OCI-LY1 (cell line): ENCODE results near the gene SUN1.

Experiments
- H2AFZ ChIP-seq: fragments of 200-600 bp; sonication (generic), shearing (Covaris generic); 2 replicates; pipeline ENCODE4 v1.6.0; 2014; ENCODE audit warnings: antibody characterized with exemption, mild to moderate bottlenecking, low read length
- H3F3A ChIP-seq: fragments of 200-600 bp; sonication (generic), shearing (Covaris generic); 2 replicates; pipeline ENCODE4 v1.6.0; 2014; ENCODE audit warnings: mild to moderate bottlenecking, antibody characterized with exemption, low read length, moderate library complexity; ENCODE audit not compliant: insufficient read depth
- H3K27ac ChIP-seq: fragments of 200-600 bp; sonication (generic); 2 replicates; pipeline ENCODE4 v1.5.1; 2014; ENCODE audit warnings: low read length, mixed run types, mild to moderate bottlenecking, low read depth; ENCODE audit not compliant: poor library complexity, severe bottlenecking
- H3K27me3 ChIP-seq: fragments of 200-600 bp; sonication (generic); 2 replicates; pipeline ENCODE4 v1.6.0; 2014; ENCODE audit warnings: antibody characterized with exemption, mild to moderate bottlenecking, low read length, moderate library complexity; ENCODE audit not compliant: insufficient read depth
- H3K36me3 ChIP-seq: fragments of 200-600 bp; sonication (generic); 2 replicates; pipeline ENCODE4 v1.6.1; 2014; ENCODE audit warnings: mild to moderate bottlenecking, antibody characterized with exemption, low read length, moderate library complexity, mixed read lengths; ENCODE audit not compliant: insufficient read depth
- H3K4me1 ChIP-seq: fragments of 200-600 bp; sonication (generic); 2 replicates; pipeline ENCODE4 v1.5.1; 2014; ENCODE audit warnings: mild to moderate bottlenecking, low read length, moderate library complexity; ENCODE audit not compliant: insufficient read depth, severe bottlenecking
- H3K4me2 ChIP-seq: fragments of 200-600 bp; sonication (generic), shearing (Covaris generic); 2 replicates; pipeline ENCODE4 v1.6.1; 2014; ENCODE audit warnings: low read length
- H3K4me3 ChIP-seq: fragments of 200-600 bp; sonication (generic); 2 replicates; pipeline ENCODE4 v1.5.1; 2014; ENCODE audit warnings: low read length, low read depth, mild to moderate bottlenecking, mixed read lengths; ENCODE audit not compliant: poor library complexity, severe bottlenecking
- H3K79me2 ChIP-seq: fragments of 200-600 bp; shearing (Covaris generic); 2 replicates; pipeline ENCODE4 v1.6.1; 2016; ENCODE audit warnings: mixed run types, low read length, mixed read lengths; ENCODE audit not compliant: insufficient read depth
- H3K9ac ChIP-seq: fragments of 200-600 bp; sonication (generic), shearing (Covaris generic); 2 replicates; pipeline ENCODE4 v1.6.1; 2014; ENCODE audit warnings: mild to moderate bottlenecking, low read length, mixed read lengths
- H3K9me2 ChIP-seq: fragments of 200-600 bp; sonication (generic), shearing (Covaris generic); 2 replicates; pipeline ENCODE4 v1.6.1; 2014; ENCODE audit warnings: low read depth, mild to moderate bottlenecking, low read length, mixed read lengths
- H3K9me3 ChIP-seq: fragments of 200-600 bp; shearing (Covaris generic); 2 replicates; pipeline ENCODE4 v1.6.1; 2014; ENCODE audit warnings: low read length, mixed read lengths
- H4K20me1 ChIP-seq: fragments of 200-600 bp; sonication (generic), shearing (Covaris generic); 2 replicates; pipeline ENCODE4 v1.6.0; 2016; ENCODE audit warnings: mild to moderate bottlenecking, low read length; ENCODE audit not compliant: insufficient read depth
- EZH2 ChIP-seq: fragments of 200-600 bp; sonication (generic), shearing (Covaris generic); IDR thresholded peaks from 2 replicates; pipeline ENCODE4 v1.8.0; 2017; ENCODE audit warnings: borderline replicate concordance, mixed run types, mild to moderate bottlenecking, antibody characterized with exemption, low read length, moderate library complexity, mixed read lengths
- TF ChIP-seq, protein P1 (sequence below): fragments of 200-600 bp; sonication (generic), shearing (Covaris generic); IDR thresholded peaks from 2 replicates; pipeline ENCODE4 v1.5.1; 2017; ENCODE audit warnings: mild to moderate bottlenecking, antibody characterized with exemption, low read length, moderate library complexity, mixed read lengths

Gene SUN1

DNA sequence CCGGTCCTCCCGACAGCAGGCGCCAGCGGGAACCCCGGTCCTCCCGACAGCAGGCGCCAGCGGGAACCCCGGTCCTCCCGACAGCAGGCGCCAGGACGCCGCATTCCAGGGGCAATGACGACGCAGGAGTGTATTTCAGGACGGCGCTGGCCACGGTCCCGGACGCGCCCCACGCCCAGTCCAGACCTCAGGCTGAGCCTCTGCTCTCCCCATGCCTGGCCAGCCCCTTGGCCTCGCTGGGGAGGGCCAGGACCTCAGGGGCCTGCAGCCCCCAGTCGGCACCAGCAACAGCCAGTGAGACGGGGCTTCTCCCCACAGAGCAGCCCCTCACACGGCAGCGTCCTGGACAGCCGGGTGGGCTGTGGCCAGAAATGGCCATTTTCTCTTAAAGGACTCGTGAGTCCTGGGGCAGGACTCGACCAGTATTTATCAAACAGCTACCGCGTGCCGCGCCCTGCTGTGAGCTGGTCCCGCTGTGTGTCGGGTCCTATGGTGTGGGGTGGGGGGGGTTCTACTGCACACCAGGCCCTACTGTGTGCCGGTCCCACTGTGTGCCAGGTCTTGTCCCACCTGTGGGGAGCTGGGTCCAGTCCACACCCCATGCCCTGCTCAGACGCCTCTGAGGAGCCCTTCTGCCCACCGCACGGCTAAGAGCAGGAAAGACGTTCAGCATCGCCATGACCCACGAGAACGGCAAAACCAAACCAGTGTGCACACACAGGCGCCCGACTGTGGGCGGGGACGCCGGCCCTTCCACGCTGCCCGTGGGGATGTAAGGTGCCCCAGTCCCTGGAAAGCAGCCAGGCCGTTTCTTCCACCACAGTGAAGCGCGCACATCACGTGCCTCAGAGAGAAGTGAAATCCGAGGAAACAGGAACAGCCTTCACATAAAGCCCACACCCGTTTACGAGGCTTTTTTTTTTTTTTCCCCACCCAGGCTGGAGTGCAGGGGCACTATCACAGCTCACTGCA lies 77.4 kb downstream of the SUN1 start:
- Histone ChIP-seq H3K27ac (no peak overlapping the region), H3K27me3 (no peaks in the 10 kb centered on the region; the same call in 1 of the 2 replicates), H3K79me2 (no peaks in the 10 kb centered on the region), H3K9me3 (no peaks in the 10 kb centered on the region), H3F3A (no peaks in the 10 kb centered on the region), H3K4me2 (no peak overlapping the region), H3K9ac (no peak overlapping the region), H4K20me1 (no peaks in the 10 kb centered on the region), H2AFZ (no peak overlapping the region), H3K4me1 (no peaks in the 10 kb centered on the region), H3K4me3 (no peak overlapping the region), H3K9me2 (no peaks in the 10 kb centered on the region), H3K36me3 (no peaks in the 10 kb centered on the region)
- TF ChIP-seq, protein P1, sequence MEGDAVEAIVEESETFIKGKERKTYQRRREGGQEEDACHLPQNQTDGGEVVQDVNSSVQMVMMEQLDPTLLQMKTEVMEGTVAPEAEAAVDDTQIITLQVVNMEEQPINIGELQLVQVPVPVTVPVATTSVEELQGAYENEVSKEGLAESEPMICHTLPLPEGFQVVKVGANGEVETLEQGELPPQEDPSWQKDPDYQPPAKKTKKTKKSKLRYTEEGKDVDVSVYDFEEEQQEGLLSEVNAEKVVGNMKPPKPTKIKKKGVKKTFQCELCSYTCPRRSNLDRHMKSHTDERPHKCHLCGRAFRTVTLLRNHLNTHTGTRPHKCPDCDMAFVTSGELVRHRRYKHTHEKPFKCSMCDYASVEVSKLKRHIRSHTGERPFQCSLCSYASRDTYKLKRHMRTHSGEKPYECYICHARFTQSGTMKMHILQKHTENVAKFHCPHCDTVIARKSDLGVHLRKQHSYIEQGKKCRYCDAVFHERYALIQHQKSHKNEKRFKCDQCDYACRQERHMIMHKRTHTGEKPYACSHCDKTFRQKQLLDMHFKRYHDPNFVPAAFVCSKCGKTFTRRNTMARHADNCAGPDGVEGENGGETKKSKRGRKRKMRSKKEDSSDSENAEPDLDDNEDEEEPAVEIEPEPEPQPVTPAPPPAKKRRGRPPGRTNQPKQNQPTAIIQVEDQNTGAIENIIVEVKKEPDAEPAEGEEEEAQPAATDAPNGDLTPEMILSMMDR, result no peak
- TF ChIP-seq EZH2, result no peak

GRCh38 chr7:910441-910861 lies 78.2 kb downstream of the SUN1 start:
- TF ChIP-seq, protein P1, result no peak
- no peak for TF ChIP-seq EZH2
- H3K27ac ChIP-seq, result no peak overlapping the region

GRCh38 chr7:910931-911431 lies 78.7 kb downstream of the SUN1 start:
- H3K36me3 ChIP-seq, result no peaks in the 10 kb centered on the region
- no peak overlapping the region for H3K27ac ChIP-seq
- H3K27me3 ChIP-seq, result no peaks in the 10 kb centered on the region; the same call in 1 of the 2 replicates
- no peaks in the 10 kb centered on the region for H3F3A ChIP-seq
- no peak overlapping the region for H3K9ac ChIP-seq
- H3K4me3 ChIP-seq, result no peak overlapping the region
- no peak for TF ChIP-seq EZH2
- TF ChIP-seq, protein P1, result no peak
- no peak overlapping the region for H2AFZ ChIP-seq
- no peaks in the 10 kb centered on the region for H3K4me1 ChIP-seq
- no peak overlapping the region for H3K4me2 ChIP-seq
- no peaks in the 10 kb centered on the region for H3K9me2 ChIP-seq
- no peaks in the 10 kb centered on the region for H4K20me1 ChIP-seq
- no peaks in the 10 kb centered on the region for H3K9me3 ChIP-seq
- H3K79me2 ChIP-seq, result no peaks in the 10 kb centered on the region

More at GRCh38 chr7:910441-910861, 78.2 kb downstream of the SUN1 start:
- no peak overlapping the region for H3K4me3 ChIP-seq
- H3F3A ChIP-seq, result no peaks in the 10 kb centered on the region
- H3K79me2 ChIP-seq, result no peaks in the 10 kb centered on the region
- no peak overlapping the region for H2AFZ ChIP-seq
- no peaks in the 10 kb centered on the region; the same call in 1 of the 2 replicates for H3K27me3 ChIP-seq
- no peaks in the 10 kb centered on the region for H3K36me3 ChIP-seq
- no peak overlapping the region for H3K9ac ChIP-seq
- no peaks in the 10 kb centered on the region for H3K9me3 ChIP-seq
- H3K4me1 ChIP-seq, result no peaks in the 10 kb centered on the region
- no peaks in the 10 kb centered on the region for H3K9me2 ChIP-seq
- no peaks in the 10 kb centered on the region for H4K20me1 ChIP-seq
- H3K4me2 ChIP-seq, result no peak overlapping the region
